Measurements from ENCODE around the gene UNC80.
A peak's percentile ranks its signal among the peaks of the same experiment; 100 is the strongest.

The UNC80 gene

DNA sequence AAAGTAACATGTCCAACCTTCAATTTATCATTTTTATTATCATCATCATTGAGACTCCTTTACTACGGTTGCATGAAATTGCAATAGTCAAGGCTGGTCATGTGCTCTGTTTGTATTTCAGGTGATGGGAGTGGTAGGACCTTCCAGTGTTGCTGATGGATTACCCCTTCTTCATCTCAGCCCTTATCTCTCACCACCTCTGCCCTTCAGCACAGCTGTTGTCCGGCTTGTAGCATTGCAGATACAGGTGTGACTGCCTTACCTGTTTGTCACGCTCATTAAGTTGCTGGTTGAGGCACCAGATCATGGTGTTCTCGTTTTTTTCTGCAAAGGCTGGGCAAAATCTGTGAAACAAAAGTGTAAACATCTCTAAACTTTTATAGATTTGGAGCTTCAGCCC lies 199.1 kb downstream of the UNC80 start:
- DNase-seq (ENCODE audit: low read depth in 3 of 3), result no peak

DNA sequence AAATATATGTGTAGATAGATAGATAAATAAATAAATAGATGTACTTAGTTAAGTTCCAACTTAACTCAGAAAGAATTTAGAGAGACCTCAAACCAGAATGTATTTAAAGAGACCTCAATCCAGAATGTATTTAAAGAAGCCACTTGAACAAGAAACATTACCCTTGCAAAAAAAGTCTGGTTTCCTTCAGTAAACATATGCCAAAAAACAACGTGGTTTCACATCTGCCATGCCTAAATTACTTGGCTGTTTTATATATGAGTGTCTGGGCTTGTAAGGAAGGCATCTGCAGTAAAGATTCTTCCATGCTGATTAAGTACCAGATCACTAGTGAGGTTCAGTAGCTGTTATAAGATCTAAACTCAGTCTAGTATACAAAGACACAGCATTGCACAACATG lies 201.7 kb downstream of the UNC80 start:
- DNase-seq (ENCODE audit: low read depth in 3 of 3), result no peak

DNA sequence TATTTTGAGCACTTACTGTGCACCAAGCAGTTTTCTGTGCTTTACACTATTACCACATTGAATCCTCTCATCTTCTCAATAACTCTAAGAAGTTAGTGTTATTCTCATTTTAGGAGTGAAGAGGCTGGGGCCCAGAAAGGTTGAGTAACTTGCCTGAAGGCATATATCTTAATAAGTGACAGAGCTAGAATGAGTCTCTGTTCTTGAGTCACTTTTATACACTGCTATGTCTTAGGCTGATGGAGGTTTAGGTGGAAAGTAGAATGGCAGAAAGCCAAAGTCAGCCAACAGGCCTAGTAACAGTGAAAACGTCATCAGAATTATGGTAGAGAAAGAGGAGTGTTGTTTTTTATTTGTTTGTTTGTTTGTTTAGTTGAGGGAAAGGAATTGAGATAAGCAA lies 202.9 kb downstream of the UNC80 start:
- DNase-seq (ENCODE audit: low read depth in 3 of 3), result no peak

DNA sequence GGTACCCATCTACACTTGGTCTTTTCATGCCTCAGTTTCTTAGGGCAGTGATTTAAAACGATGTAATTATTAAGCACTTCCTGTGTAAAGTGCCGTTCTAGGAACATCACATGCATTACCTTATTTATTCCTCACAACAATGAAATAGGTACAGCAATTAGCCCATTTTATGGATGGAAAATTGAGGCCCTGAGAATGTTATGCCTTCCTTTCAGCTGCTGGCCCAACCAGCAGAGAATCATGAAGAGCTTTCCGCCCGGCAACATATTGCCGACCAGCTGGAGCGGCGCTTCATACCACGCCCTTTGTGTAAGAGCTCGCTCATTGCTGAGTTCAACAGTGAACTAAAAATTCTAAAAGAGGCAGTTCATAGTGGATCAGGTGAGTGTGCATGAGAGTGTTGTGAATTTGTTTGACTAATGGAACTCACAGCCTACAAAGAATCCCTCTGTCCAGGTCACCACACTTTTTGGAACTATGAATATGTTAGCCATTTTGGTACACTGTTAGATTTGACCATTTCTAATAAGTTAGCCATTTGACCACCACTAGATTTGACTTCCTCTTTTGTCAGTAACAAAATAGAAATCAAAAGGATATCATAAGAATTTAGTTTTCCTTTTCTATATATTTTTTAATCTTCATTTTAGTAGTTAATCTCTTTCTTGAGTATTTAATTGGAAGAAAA lies 205.2 kb downstream of the UNC80 start:
- no peak for DNase-seq (ENCODE audit: low read depth in 3 of 3)

DNA sequence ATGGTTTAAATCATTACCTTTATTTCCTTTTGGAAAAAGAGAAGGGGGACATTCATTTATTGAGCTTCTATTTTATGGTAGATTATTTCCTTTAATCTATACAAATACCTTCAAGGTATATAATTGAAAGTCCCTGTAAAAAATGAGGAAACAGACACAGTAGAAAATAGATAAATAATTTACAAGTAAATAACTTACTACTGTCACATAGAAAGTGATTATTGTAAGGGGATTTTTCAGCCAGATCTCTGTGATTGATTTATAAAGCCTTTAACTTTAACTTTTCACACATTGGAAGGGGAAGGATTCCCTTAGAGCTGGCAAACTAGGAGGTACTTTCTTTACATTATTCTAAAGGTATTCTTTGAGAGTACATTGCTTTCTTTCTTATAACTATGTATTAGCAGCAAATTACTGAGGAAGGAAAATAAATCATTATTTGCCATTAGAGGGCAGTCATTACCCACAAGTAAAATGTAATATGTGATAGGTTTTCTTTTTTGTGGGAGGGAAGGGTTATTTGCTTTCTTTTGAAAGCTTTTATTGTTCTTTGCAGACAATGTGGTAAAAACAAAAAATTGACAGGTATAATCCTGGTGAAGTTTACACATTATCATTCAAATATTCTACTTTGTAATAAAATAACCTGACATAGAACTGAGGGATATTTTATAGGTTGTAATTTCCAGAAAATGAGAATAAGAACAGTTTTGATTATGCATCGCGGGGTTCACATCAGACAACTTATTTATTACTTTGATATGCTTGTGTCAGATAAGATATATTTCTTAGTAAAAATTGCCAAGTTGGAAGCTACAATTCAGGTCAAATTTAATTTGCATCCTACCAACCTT lies 206.0 kb downstream of the UNC80 start:
- DNase-seq (ENCODE audit: low read depth in 3 of 3), result no peak

DNA sequence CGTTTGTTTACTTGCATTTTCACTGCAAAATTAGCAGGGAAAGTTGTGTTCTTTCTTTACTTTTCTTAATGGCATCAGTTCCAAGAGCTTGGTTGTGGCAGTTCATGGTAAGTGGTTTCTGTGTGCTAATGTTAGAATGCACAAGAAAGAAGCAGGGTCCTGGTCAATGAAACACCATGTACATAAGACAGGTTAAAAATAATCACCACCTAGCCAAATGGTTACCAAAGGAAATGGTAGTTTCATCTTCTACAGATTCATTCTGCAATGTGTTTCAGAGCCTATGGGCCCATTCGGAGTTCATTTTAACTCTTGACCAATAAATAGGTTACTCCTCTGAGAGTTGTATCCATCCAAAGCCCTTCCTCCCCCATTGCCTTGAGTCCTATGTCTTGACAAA lies 212.7 kb downstream of the UNC80 start:
- DNase-seq (ENCODE audit: low read depth in 3 of 3), result no peak

DNA sequence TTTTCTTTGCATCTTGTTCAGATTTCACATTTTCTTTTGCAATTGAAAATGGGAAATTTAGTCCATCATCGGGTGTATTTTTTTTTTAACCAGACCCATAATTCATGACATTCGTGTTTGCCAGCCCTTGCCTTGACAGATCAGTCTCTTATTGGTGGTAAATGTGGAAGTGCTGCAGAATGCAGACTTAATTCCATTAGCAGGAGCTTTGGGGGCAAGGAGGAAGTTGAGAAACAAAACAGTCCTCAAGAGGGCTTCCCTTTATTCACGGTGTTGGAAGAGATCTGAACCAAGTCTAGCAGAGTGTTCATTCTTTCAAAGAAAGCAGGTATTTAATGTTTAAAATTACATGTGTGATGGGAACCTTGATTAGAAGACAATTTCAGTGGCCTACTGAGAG lies 214.2 kb downstream of the UNC80 start:
- DNase-seq (ENCODE audit: low read depth in 3 of 3), result no peak

DNA sequence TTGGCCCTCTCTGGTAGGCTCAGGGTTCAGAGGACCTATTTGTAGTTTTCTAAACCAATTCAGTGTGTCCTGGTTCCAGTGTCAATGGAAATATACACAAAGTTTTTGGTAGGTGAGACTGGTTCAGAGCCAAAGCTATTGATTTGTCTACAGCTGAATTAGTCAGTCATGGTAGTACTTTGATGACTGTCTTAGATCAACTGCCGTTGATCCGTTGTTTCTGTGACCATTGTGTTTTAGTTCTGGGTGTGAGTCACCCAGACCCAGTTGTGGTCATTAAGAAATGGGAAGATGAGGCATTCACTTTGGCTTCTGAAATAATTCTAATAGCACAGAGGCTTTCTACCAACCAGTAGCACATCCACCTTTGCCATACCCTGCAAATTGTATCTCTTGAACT lies 214.8 kb downstream of the UNC80 start:
- DNase-seq (ENCODE audit: low read depth in 3 of 3), result no peak

DNA sequence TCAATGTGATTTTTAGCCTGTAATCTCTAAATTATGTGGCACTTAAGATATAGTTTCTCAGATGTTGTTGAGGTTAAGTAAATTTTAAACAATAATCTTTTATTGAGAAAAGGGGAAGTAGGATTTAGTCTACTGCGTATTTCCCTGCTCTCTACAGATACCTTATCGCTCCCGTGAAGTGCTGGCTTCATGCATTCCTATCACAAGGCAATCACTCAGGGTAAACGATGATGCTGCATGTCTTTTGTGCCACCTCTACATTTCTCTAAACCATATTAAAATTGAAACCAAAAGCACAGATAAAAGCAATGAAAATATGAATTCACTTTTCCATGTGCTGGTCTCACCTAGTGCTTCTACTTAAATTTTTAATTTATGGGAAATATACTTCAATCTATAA lies 216.4 kb downstream of the UNC80 start:
- no peak for DNase-seq (ENCODE audit: low read depth in 3 of 3)

DNA sequence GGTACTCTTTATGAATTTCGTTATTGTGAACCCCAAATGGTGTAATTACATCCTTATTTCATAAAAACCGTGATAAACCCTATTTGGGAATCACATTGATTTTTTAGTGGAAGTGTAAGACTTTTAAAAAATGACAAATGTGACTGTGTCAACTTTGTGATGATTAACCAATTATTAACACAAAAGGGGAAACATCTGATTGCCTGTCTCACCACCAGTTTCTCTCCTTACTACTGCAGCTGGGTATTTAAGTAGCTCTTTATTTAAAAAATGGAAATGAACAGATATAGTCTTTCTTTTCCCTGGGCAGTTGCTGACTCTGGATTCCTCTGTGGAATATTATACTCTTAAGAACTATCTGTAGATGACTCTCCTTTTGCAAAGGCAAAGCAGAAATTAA lies 219.2 kb downstream of the UNC80 start:
- no peak for DNase-seq (ENCODE audit: low read depth in 3 of 3)

DNA sequence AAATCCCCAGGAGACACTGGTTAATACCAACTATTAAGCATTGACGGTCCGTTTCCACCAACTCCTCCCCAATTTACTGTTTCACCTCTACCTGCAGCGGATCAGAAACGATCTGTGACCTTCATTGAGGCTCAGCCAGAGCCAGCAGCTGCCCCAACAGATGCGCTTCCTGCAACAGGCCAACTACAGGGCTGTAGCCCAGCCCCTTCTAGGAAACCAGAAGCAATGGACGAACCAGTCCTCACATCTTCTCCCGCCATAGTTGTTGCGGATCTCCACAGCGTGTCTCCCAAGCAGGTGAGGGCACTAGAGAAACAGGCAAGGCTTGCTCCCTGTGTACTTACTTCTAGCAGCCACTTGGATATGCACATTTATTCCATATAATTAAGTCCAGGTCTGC lies 222.3 kb downstream of the UNC80 start:
- DNase-seq (ENCODE audit: low read depth in 3 of 3), result no peak

DNA sequence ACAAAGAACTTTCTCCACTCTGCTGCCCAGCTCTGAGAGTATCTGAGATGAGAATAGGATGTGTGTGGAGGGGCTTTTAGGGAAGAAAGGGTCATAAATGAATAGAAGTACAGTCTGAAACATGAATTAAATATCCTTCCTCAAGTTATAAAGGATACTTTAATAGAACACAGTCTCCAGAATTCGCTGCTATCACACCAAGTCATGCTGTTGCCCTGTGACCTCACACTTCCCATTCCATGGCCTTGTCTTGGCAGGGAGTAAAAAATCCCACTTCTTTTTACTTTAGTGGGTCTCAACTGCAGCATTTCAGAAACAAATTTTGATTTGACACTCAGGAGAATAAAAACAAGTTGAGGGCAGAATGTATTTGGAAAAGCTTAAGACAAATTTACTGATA lies 227.0 kb downstream of the UNC80 start:
- no peak for DNase-seq (ENCODE audit: low read depth in 3 of 3)

DNA sequence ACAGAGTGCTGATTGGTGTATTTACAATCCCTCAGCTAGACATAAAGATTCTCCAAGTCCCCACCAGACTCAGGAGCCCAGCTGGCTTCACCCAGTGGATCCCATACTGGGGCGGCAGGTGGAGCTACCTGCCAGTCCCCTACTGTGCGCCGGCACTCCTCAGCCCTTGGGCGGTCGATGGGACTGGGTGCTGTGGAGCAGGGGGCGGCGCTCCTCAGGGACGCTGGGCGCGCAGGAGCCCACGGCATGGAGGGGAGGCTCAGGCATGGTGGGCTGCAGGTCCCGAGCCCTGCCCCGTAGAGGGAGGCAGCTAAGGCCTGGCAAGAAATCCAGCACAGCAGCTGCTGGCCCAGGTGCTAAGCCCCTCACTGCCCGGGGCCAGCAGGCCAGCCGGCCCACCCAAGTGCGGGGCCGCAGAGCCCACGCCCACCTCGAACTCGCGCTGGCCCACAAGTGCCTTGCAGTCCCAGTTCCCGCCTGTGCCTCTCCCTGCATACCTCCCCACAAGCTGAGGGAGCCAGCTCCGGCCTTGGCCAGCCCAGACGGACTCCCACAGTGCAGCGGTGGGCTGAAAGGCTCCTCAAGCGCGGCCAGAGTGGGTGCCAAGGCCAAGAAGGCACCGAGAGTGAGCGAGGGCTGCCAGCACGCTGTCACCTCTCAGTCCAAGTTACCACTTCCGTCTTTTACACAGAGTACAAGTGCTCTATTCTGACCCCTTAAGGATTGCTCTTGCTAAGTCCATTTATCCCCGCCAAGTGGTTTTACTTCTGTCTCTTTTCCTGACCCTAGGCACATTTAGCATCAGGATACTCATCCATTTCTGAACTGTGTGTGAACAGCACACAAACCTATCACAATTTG lies 229.1 kb downstream of the UNC80 start:
- DNase-seq (ENCODE audit: low read depth in 3 of 3), result no peak

DNA sequence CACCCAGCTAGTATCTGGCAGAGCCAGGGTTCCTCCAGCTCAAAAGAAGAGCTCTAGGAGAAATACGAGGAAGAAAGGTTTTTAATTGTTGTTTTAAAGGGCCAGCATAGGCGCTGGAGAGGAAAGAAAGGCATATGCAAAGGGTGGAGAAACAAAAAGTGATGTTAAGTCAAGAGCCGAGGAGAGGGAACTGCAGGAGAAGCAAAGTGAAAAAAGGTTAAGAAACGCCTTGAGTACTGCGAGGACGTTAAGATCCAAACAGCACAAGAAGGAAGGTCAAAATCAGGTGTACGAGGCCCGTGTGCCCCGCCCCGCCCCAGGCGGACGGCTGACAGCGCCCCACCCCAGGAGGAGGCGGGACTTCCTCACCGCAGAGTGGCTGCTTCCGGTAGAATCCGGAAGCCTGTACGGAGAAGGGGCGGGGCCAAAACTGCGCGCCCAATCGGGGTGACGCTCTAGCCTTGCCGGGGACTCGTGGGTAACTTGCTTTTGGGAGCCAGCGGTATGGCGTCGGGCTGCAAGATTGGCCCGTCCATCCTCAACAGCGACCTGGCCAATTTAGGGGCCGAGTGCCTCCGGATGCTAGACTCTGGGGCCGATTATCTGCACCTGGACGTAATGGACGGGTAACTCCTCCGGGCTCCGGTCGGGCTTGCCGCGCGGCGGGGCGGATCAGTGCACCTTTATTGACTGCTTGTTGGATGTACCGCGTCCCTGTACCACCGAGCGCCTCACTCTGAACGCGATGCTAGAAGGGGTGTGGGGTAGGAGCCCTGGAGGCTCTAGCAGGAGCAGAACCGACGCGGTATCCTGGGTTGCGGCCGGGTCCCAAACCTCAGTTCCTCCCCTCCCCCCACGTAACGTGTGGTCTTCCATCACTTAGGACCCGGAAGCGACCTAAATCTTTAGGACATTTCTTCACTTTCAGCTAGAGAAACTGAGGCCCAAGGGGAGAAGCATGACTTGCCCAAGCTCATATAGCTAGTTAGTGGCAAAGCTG lies 230.8 kb downstream of the UNC80 start, which contains the start of gene RPE:
TSS of gene RPE (plus strand) at position 481 of the 1,000 bp plus-strand sequence. CDS start at position 505, 24 bp downstream.
- DNase-seq (ENCODE audit: low read depth in 3 of 3), result peak; percentile 95 to 98 (median 97)

DNA sequence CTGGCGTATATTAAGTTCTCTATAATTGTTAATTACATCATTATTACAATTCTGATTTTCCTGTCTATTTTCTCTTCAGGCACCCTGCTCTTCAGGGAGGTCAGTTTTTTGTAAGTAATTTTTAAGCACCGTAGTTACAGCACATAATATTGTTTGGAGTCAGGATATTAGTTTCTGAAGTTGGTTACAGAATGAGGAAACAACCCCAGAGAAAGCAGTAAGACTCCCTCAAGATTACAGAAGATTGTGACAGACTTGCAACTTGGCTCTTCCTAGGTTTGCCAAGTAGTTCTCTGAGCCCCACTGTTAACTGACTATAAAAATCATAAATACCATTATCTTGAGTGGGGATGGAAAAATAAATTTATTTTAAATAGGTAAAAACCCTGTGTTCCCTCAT lies 231.7 kb downstream of the UNC80 start:
- DNase-seq (ENCODE audit: low read depth in 3 of 3), result no peak

DNA sequence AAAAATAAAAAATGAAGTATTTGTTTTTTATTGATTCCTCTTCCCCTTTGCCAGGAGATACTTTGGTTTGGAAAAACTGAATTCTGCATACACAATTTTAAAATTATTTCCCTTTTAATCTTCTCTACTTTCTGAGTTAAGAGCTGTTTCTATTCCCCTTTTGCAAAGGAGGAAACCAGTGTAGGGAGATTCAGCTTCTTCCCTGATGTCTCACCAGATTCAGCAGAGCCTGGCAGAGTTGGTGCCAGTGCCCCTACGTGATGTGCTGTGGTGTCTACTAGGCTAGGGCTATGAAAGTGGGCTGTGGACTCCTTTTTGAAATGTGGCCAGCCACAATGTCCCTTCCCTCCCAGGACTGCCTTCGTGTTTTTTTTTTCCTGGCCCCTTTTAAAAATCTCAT lies 233.2 kb downstream of the UNC80 start:
- DNase-seq (ENCODE audit: low read depth in 3 of 3), result no peak

DNA sequence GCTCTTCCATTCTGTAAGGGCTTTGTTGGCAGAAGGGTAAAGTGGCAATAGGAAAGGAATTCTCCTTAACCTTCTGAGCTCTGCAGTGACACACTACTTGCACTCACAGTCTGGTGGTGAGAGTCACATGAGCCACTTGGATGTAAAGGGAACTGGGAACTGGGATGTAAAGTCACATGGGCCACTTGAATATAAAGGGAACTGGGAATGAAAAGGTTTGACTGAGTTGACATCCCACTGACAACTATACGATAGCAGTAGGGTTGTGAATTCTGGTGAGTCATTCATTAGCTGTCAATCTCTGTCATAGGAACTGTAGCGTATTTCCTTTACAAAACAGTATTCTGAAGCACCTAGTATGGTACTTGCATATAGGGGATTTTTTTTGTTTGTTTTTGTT lies 236.3 kb downstream of the UNC80 start:
- DNase-seq (ENCODE audit: low read depth in 3 of 3), result no peak

DNA sequence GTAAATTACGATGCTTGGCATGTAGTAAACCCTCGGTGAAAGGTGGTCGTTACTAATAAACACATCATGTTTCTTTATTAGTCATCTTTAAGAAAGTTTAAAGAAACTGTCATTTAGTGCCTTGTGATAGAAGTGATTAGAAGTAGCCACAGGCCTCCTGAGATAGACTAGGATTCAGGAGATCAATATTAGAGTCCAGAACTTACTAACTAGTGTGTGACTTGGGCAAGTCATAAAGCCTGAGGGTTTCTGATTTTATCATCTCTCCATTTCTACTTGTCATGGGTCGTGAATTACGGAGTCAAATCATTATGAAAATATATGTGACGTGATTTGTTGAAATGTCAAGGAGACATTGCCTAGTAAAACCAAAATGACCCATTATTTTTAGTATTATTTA lies 237.5 kb downstream of the UNC80 start:
- no peak for DNase-seq (ENCODE audit: low read depth in 3 of 3)

DNA sequence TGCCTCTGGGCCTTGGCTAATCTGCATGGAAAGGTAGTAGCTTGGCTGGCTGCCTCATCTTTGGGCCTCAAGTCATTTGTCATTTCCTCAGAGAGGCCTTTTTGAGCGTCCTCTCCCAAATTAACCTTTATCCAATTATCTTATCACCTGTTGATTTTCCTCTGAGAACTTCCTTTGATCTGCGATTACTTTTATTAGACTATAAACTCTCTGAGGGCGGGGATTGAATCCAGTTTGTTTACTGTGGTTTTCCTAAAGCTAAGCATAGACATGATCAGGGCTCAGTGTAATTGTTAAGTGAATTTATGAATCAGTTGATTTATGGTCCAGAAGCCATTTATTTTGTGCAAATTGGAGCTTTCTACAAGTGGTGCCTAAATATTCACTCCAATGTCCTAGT lies 238.3 kb downstream of the UNC80 start:
- DNase-seq (ENCODE audit: low read depth in 3 of 3), result no peak

DNA sequence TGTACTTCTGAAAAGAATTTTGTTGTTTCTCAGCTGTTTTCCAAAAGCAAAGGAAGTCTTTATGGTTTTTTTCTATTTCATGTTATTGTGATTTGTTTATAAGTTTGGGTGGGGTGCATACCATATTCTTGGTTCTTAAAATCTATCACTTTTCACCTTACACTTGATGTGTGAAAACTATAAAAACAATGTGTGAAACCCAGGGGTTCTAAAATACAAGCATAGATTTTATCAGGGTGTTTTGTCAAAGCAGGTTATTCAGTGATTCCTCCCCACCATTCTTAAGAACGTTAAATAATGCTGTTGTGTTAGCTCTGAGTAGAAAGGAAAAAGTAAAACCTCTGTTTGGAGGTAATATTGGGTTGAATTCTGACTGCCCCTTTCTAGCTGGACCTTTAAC lies 248.5 kb downstream of the UNC80 start:
- no peak for DNase-seq (ENCODE audit: low read depth in 3 of 3)

DNA sequence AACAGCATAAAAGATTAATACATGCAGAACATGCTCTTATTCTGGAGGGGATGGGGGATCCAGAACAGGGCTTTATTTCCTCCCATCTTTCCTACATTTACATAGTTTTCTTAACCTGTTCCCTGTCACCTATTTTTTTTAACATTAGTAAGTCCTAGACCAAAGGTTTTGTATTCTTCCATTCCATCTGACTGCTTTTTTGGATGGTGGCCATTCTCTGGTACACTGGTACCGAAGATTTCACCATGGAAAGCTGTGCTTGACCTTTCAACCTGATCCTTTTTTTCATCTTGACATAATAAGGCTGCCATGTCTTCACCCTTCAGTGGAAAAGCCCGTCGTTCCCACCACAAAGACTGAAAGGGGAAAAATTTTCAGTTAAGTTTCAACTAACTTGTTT lies 251.2 kb downstream of the UNC80 start:
- no peak for DNase-seq (ENCODE audit: low read depth in 3 of 3)
